ENCODE results near the gene LIMCH1.

- TF ChIP-seq POLR2AphosphoS5 (IDR thresholded peaks at IDR 0.05; ENCODE audit: low read depth, low read length) (no peak), POLR2A (IDR thresholded peaks at IDR 0.05; ENCODE audit: low read depth, low read length) (no peak), TAF1 (IDR thresholded peaks at IDR 0.05; ENCODE audit: low read depth, low read length) (no peak), PAX5 (IDR thresholded peaks at IDR 0.05; ENCODE audit: insufficient read depth, low read length, severe bottlenecking) (no peak), SPI1 (IDR thresholded peaks at IDR 0.05; ENCODE audit: low read depth, low read length) (no peak)
Measured at GRCh38 chr4:41644915-41645295, 106.9 kb downstream of the LIMCH1 start.

All from GM12891 (cell line).